Caki2 (cell line): ENCODE results near the gene MYRF. TPM values are rescaled to one million over a fixed set of nuclear protein-coding genes. Genes with fewer than 3 reads are reported as not detected.

Source experiments
- DNase-seq: peaks from one replicate; pipeline ENCODE4 v3.0.0-alpha.2; 2015; ENCODE audit warnings: low read depth
- in situ Hi-C: cut with HindIII; loops from 2 replicates; pipeline ENCODE4 v1.10.0; 2016; ENCODE audit warnings: low sequenced_read_pairs, low pct_unique_long_range_greater_than_20kb, mixed read lengths
- total RNA-seq: library from RNA; depleted of rRNA; stranded (reverse); fragments of >200 nt; shearing (Covaris generic); gene quantifications from 2 replicates; pipeline ENCODE4 v1.2.3, GENCODE V29; 2014; ENCODE audit warnings: low replicate concordance

MYRF gene
- total RNA-seq, 1 experiment from 2014 or later = 7.4 TPM

- in situ Hi-C loops = no loop called here
Observed at GRCh38 chr11:61750631-61751273, 1.7 kb upstream of the MYRF start.

DNA sequence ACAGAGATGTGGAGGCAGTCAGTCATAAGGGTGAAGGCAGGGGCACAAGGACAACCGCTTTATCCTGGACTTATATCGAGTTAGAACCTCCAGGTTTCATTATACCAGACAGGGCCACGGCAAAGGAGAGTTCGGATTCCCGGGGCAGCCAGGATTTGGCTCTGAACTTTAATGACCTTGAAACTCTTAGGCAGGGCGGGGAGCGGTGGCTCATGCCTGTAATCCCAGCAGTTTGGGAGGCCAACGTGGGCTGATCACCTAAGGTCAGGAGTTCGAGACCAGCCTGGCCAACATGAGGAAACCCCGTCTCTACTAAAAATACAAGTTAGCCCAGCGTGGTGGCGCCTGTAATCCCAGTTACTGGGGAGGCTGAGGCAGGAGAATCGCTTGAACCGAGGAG lies 1.1 kb upstream of the MYRF start:
- in situ Hi-C loops = no loop called here
- no peak for DNase-seq

More at GRCh38 chr11:61750631-61751273, 1.7 kb upstream of the MYRF start:
- no peak for DNase-seq

DNA sequence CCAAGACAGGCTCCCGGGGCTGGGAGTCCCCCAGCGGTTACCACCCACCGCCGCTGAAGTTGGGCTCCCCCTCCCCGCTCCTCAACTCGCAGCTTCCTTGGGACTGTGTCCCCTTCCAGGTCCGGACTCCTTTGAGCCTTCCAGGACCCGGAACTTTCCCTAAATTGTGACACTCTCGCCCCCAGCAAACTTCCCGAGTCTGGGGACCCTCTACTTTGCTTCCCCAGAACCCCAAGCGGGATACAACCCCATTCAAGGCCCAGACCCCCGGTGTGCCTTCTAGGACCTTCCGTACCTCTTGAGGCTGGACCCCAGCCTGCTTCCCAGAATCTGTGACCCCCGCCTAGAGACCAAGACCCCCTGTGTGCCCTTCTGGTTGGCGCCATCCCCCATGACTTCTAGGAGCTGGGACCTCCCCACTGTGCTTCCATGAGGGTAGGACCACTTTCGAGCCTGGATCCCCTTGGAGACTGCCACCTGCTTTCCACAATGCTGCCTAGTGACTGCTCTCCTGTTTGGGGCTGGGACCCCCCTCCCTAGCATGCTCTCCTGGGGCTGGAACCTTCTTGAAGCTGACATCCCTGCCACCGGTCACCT lies 587 bp downstream of the MYRF start:
- in situ Hi-C loops = no loop called here

GRCh38 chr11:61753672-61754071 lies 1.2 kb downstream of the MYRF start:
- no peak for DNase-seq
- in situ Hi-C loops = no loop called here

More for the DNA sequence above, 587 bp downstream of the MYRF start:
- DNase-seq = no peak

- no peak for DNase-seq
Observed at GRCh38 chr11:61754534-61755482, 2.4 kb downstream of the MYRF start.

DNA sequence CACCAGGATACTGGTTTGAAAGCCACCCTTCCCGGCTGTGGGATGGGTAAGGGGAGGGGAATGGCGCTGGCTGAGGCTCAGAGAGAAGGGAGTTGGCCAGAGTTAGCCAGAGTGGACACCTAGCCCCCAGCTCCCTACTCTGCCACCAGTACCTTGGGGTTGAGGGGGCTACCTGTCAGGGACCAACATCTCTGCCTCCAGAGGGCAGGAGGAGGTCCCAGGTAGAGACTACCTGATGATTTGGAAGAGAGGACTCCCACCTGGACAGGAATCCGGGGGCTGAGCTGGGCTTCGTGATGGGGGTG lies 3.7 kb downstream of the MYRF start:
- in situ Hi-C loops = no loop called here
- DNase-seq = no peak

More at GRCh38 chr11:61754534-61755482, 2.4 kb downstream of the MYRF start:
- in situ Hi-C loops = no loop called here

DNA sequence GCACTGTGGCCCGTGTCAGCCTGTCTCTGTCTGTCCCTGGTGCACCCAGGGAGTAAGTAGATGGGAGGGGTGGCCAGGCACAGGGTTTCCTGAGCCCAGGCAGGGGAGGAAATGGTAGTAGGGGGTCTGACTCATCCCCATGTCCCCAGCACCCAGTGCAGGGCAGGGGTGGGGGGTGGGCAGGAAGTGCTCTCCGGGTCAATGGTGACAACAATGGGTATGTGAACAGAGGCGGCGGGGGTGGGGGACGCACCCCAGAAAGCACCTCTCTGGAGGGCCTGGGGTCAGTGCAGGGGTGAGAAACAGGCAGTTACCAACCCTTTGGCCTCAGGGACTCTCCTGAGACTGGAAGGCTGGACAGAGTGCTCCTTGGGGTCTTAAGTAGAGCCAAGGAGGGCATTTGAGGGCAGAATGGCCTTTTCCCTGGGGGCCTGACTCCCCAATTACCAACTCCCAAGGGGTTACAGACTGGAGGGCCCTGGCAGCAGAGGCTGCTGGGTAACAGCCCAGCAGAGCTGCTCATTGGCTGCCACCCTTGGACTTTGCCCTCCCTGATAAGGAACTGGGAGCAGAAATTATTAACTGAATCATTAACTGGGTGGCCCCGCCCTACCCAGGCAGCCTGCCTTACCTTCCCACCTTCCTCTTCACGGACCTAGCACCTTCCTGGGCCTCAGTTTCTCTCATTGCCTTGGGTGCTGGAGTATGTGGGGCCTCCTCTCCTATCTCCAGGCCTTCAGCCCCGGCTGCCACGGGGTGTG lies 4.2 kb downstream of the MYRF start:
- peak; percentile 81 for DNase-seq
- in situ Hi-C loops = no loop called here

DNA sequence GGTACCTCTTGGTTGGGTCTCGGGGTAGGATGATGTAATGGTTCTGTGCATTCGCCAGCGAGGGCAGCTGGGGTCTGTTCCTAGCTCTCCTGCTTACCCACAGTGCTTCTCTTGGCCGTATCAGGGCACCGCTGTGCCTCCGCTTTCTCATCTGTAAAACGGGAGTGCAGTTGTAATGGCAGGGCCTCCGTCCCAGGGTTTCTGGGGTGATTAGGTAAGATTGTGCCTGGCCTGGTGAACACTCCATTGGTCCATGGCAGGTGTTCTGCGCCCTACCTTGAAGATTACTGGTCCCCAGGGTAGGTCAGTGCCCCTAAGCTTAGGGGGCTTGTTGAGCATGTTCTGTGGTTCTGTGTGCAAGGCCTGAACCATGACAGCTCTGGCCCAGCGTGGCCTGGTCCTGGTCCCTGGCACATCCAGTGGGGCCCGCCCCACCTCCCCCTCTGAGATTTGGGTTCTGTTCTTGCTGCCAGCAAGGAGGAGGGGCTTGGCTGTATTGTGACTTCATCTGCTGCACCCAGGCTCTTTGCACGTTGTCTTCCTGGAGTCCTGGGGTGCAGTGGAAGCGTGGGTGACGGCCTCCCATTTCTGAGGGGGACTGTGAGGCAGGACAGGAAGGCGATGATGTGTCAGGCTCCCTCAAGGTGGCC lies 4.9 kb downstream of the MYRF start:
- in situ Hi-C loops = no loop called here
- no peak for DNase-seq

DNA sequence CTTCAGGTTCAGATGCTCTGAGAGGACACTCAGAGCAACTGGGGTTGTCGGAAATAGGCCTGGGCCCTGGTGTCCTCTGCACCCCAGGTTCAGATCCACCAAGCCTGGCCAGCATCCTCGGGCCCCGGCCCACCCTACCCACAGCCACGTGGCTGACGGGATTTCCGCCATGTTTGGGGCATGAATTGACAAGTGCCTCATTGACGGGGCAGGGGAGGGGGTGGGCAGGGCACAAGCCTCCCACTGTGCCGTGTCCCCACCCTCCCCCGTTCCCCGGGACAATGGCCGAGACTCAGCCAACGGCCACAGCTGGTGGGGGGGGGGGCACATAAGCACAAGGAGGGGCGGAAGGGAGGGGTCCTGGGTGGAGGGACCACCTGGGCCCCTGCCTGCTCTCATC lies 8.5 kb downstream of the MYRF start:
- DNase-seq = no peak
- in situ Hi-C loops = no loop called here

GRCh38 chr11:61761440-61762222 lies 9.2 kb downstream of the MYRF start:
- DNase-seq = no peak
- in situ Hi-C loops = no loop called here

DNA sequence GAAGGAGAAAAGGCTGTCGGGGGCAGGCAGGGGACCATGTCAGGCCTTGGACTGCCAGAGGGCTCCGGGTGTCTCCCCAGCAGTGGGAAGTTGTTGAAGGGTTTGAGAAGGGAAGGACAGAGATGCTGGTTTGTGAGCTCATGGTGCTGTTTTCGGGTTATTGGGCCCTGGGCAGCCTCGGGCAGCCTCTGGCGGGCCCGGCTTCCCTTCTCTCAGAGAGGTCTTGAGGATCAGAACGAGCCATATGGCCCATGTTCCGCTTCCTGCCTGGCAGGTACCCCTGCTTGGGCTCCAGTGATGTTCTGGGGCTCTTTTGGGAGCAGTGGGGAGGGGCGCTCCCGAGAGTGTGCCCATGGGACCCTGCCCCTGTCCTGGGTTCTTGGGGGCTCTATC lies 9.8 kb downstream of the MYRF start:
- DNase-seq = no peak
- in situ Hi-C loops = no loop called here

- DNase-seq = no peak
- in situ Hi-C loops = no loop called here
Observed at GRCh38 chr11:61762798-61763197, 10.4 kb downstream of the MYRF start.

GRCh38 chr11:61763930-61764605 lies 11.6 kb downstream of the MYRF start:
- in situ Hi-C loops = no loop called here
- DNase-seq = no peak

DNA sequence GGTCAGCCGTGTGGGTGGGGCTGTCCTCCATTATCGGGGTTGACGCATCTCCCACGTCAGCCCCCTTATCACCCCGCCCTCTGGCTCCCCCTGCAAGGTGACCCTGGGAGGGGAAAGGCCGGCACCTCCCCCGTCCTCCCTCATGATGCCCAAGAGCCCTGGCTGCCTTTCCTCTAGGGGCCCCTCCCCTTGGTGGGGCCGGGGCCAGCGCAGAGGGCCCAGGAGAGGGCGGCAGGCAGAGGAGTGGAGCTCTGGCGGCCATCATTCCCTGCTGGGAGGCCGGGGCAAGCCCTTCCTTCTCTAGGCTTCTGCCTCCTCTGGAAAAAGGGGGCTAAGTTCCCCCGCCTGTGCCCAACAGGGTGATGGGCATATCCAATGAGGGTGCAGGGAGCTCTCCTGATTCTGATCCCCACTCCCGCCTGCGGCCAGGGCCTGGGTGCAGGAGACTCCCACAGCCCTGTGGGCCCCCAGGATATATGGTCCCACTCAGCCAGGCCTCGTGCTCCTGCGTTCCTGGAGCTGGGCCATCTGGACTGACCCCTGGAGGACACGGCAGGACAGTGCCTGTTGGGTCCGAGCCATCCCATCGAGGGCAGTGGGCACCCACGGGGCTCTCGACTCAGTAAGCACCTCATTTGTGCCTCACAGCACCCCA lies 12.3 kb downstream of the MYRF start:
- in situ Hi-C loops = no loop called here
- no peak for DNase-seq

- DNase-seq = no peak
- in situ Hi-C loops = no loop called here
Observed at GRCh38 chr11:61765550-61766253, 13.3 kb downstream of the MYRF start.

- in situ Hi-C loops = no loop called here
- DNase-seq = no peak
Observed at GRCh38 chr11:61766353-61766841, 14.0 kb downstream of the MYRF start.
